ENCODE measurements around the gene SCG5.
"Not testable (repeated sequence)": the region's sequence is repeated elsewhere in the genome, so short reads cannot be mapped to it uniquely, and the experiment has no call there.

Gene SCG5

GRCh38 chr15:32641517-32642059 lies at the start of gene SCG5:
SCG5 (plus strand) TSS chr15:32641710; CDS start chr15:32643593, 1,883 bp downstream.
- Mint-ChIP-seq H3K27ac (peak within 1 kb of the TSS; percentile 9), H3K4me3 (no peak within 1 kb of the TSS), H3K4me1 (ENCODE audit: low read depth) (peaks cover 7% of the 10 kb centered on the region), H3K9me3 (no peaks in the 10 kb centered on the region), H3K36me3 (ENCODE audit: low read depth) (peaks cover 21% of the 10 kb centered on the region), H3K27me3 (ENCODE audit: low read depth) (no peaks in the 10 kb centered on the region)

- not testable (repeated sequence) for H3K4me3 Mint-ChIP-seq; H3K27me3 Mint-ChIP-seq (ENCODE audit: low read depth); H3K4me1 Mint-ChIP-seq (ENCODE audit: low read depth); H3K36me3 Mint-ChIP-seq (ENCODE audit: low read depth); H3K9me3 Mint-ChIP-seq; H3K27ac Mint-ChIP-seq
Observed at GRCh38 chr15:32593151-32593550, 48.4 kb upstream of the SCG5 start, which contains the start of gene GOLGA8N. GOLGA8N (plus strand) TSS chr15:32593456.

GRCh38 chr15:32609518-32609917 lies 32.0 kb upstream of the SCG5 start:
- H3K27me3 Mint-ChIP-seq (ENCODE audit: low read depth); H3K9me3 Mint-ChIP-seq; H3K4me3 Mint-ChIP-seq; H3K27ac Mint-ChIP-seq; H3K36me3 Mint-ChIP-seq (ENCODE audit: low read depth); H3K4me1 Mint-ChIP-seq (ENCODE audit: low read depth): not testable (repeated sequence)

GRCh38 chr15:32610719-32611118 lies 30.8 kb upstream of the SCG5 start:
- H3K36me3 Mint-ChIP-seq (ENCODE audit: low read depth); H3K4me3 Mint-ChIP-seq; H3K27ac Mint-ChIP-seq; H3K4me1 Mint-ChIP-seq (ENCODE audit: low read depth); H3K9me3 Mint-ChIP-seq; H3K27me3 Mint-ChIP-seq (ENCODE audit: low read depth): not testable (repeated sequence)

- Mint-ChIP-seq H3K4me3 (peak overlapping the region; percentile 96), H3K27ac (peak overlapping the region; percentile 95), H3K4me1 (ENCODE audit: low read depth) (peaks cover 20% of the 10 kb centered on the region), H3K36me3 (ENCODE audit: low read depth) (peaks cover 14% of the 10 kb centered on the region)
- H3K27me3 Mint-ChIP-seq (ENCODE audit: low read depth); H3K9me3 Mint-ChIP-seq: not testable (repeated sequence)
Observed at GRCh38 chr15:32614712-32615050, 26.8 kb upstream of the SCG5 start.

- Mint-ChIP-seq H3K36me3 (ENCODE audit: low read depth) (peaks cover 14% of the 10 kb centered on the region), H3K27ac (peak within 1 kb of the TSS; percentile 95), H3K4me1 (ENCODE audit: low read depth) (peaks cover 20% of the 10 kb centered on the region), H3K4me3 (peak within 1 kb of the TSS; percentile 96)
- H3K27me3 Mint-ChIP-seq (ENCODE audit: low read depth); H3K9me3 Mint-ChIP-seq: not testable (repeated sequence)
Observed at GRCh38 chr15:32615051-32615870, 26.2 kb upstream of the SCG5 start, which contains the start of gene ARHGAP11A. ARHGAP11A (plus strand) TSS chr15:32615504; CDS start chr15:32616212, 708 bp downstream.

- not testable (repeated sequence) for H3K9me3 Mint-ChIP-seq
- peak overlapping the region; percentile 96 for H3K4me3 Mint-ChIP-seq
Observed at GRCh38 chr15:32615871-32616426, 25.6 kb upstream of the SCG5 start.

GRCh38 chr15:32636410-32636809 lies 5.1 kb upstream of the SCG5 start:
- Mint-ChIP-seq H3K36me3 (ENCODE audit: low read depth) (peaks cover 44% of the 10 kb centered on the region), H3K27me3 (ENCODE audit: low read depth) (no peaks in the 10 kb centered on the region), H3K9me3 (no peaks in the 10 kb centered on the region), H3K27ac (no peak overlapping the region), H3K4me3 (no peak overlapping the region), H3K4me1 (ENCODE audit: low read depth) (peaks cover 5% of the 10 kb centered on the region)

More at GRCh38 chr15:32615871-32616426, 25.6 kb upstream of the SCG5 start:
- Mint-ChIP-seq H3K4me1 (ENCODE audit: low read depth) (peaks cover 18% of the 10 kb centered on the region), H3K27ac (peak overlapping the region; percentile 95), H3K36me3 (ENCODE audit: low read depth) (peaks cover 14% of the 10 kb centered on the region)
- not testable (repeated sequence) for H3K27me3 Mint-ChIP-seq (ENCODE audit: low read depth)

GRCh38 chr15:32636908-32637567 lies 4.5 kb upstream of the SCG5 start:
- peaks cover 44% of the 10 kb centered on the region for H3K36me3 Mint-ChIP-seq (ENCODE audit: low read depth)
- no peaks in the 10 kb centered on the region for H3K9me3 Mint-ChIP-seq
- no peak overlapping the region for H3K27ac Mint-ChIP-seq
- no peak overlapping the region for H3K4me3 Mint-ChIP-seq
- no peaks in the 10 kb centered on the region for H3K27me3 Mint-ChIP-seq (ENCODE audit: low read depth)
- peaks cover 8% of the 10 kb centered on the region for H3K4me1 Mint-ChIP-seq (ENCODE audit: low read depth)

- Mint-ChIP-seq H3K27ac (no peak overlapping the region), H3K4me1 (ENCODE audit: low read depth) (peaks cover 8% of the 10 kb centered on the region), H3K4me3 (no peak overlapping the region), H3K27me3 (ENCODE audit: low read depth) (no peaks in the 10 kb centered on the region), H3K36me3 (ENCODE audit: low read depth) (peaks cover 44% of the 10 kb centered on the region), H3K9me3 (no peaks in the 10 kb centered on the region)
Observed at GRCh38 chr15:32637704-32638103, 3.8 kb upstream of the SCG5 start.

- H3K4me3 Mint-ChIP-seq = no peak overlapping the region
- H3K36me3 Mint-ChIP-seq (ENCODE audit: low read depth) = peaks cover 18% of the 10 kb centered on the region
- H3K9me3 Mint-ChIP-seq = no peaks in the 10 kb centered on the region
- H3K27me3 Mint-ChIP-seq (ENCODE audit: low read depth) = no peaks in the 10 kb centered on the region
- H3K27ac Mint-ChIP-seq = no peak overlapping the region
- H3K4me1 Mint-ChIP-seq (ENCODE audit: low read depth) = peaks cover 7% of the 10 kb centered on the region
Observed at GRCh38 chr15:32642667-32643435, 1.3 kb downstream of the SCG5 start.

GRCh38 chr15:32643907-32644445 lies 2.5 kb downstream of the SCG5 start:
- H3K4me3 Mint-ChIP-seq = no peak overlapping the region
- no peak overlapping the region for H3K27ac Mint-ChIP-seq
- H3K27me3 Mint-ChIP-seq (ENCODE audit: low read depth) = no peaks in the 10 kb centered on the region
- H3K36me3 Mint-ChIP-seq (ENCODE audit: low read depth) = peaks cover 26% of the 10 kb centered on the region
- peaks cover 7% of the 10 kb centered on the region for H3K4me1 Mint-ChIP-seq (ENCODE audit: low read depth)
- no peaks in the 10 kb centered on the region for H3K9me3 Mint-ChIP-seq

GRCh38 chr15:32646291-32646690 lies 4.8 kb downstream of the SCG5 start:
- H3K4me1 Mint-ChIP-seq (ENCODE audit: low read depth) = peaks cover 6% of the 10 kb centered on the region
- H3K27ac Mint-ChIP-seq = no peak overlapping the region
- H3K4me3 Mint-ChIP-seq = no peak overlapping the region
- H3K27me3 Mint-ChIP-seq (ENCODE audit: low read depth) = no peaks in the 10 kb centered on the region
- H3K9me3 Mint-ChIP-seq = no peaks in the 10 kb centered on the region
- H3K36me3 Mint-ChIP-seq (ENCODE audit: low read depth) = peaks cover 23% of the 10 kb centered on the region

GRCh38 chr15:32649342-32649741 lies 7.8 kb downstream of the SCG5 start:
- Mint-ChIP-seq H3K36me3 (ENCODE audit: low read depth) (peaks cover 37% of the 10 kb centered on the region), H3K27me3 (ENCODE audit: low read depth) (no peaks in the 10 kb centered on the region), H3K4me3 (no peak overlapping the region), H3K27ac (no peak overlapping the region), H3K4me1 (ENCODE audit: low read depth) (peaks cover 9% of the 10 kb centered on the region), H3K9me3 (no peaks in the 10 kb centered on the region)

All from T-helper 1 cell treated with Interleukin-12 subunit alpha and Interleukin-12 subunit beta and Interleukin-4 antibody, amounts not matched to agents 30 μg/mL and 1 μg/mL, for 36 hours (primary cell).